Effector memory CD4-positive, alpha-beta T cell (primary cell): Measurements from ENCODE around the gene ANKRD2.

Source experiments
- DNase-seq, 3 donors: peaks; one replicate each; pipeline ENCODE4 v3.0.0-alpha.2; 2020
- H3K27ac ChIP-seq: 2 replicates; pipeline ENCODE4 v1.7.0; 2013; ENCODE audit warnings: mild to moderate bottlenecking, low read length, moderate library complexity; ENCODE audit not compliant: insufficient read depth, poor library complexity, severe bottlenecking
- H3K27me3 ChIP-seq: replicated peaks from 2 replicates; pipeline ENCODE4 v1.7.0; 2013; ENCODE audit warnings: mild to moderate bottlenecking, low read length; ENCODE audit not compliant: insufficient read depth, control insufficient read depth, poor library complexity, severe bottlenecking
- H3K36me3 ChIP-seq: 2 replicates; pipeline ENCODE4 v1.7.0; 2013; ENCODE audit warnings: mild to moderate bottlenecking, low read length, moderate library complexity; ENCODE audit not compliant: control insufficient read depth, insufficient read depth
- H3K4me1 ChIP-seq: 2 replicates; pipeline ENCODE4 v1.7.0; 2013; ENCODE audit warnings: low read length, mild to moderate bottlenecking; ENCODE audit not compliant: control insufficient read depth, insufficient read depth, poor library complexity, severe bottlenecking
- H3K4me3 ChIP-seq: 2 replicates; pipeline ENCODE4 v1.7.0; 2013; ENCODE audit warnings: low read length, low read depth, mild to moderate bottlenecking; ENCODE audit not compliant: insufficient read depth, poor library complexity, severe bottlenecking
- H3K9me3 ChIP-seq: 2 replicates; pipeline ENCODE4 v1.7.0; 2013; ENCODE audit warnings: mild to moderate bottlenecking, low read length, moderate library complexity; ENCODE audit not compliant: control insufficient read depth

ANKRD2 gene

DNA sequence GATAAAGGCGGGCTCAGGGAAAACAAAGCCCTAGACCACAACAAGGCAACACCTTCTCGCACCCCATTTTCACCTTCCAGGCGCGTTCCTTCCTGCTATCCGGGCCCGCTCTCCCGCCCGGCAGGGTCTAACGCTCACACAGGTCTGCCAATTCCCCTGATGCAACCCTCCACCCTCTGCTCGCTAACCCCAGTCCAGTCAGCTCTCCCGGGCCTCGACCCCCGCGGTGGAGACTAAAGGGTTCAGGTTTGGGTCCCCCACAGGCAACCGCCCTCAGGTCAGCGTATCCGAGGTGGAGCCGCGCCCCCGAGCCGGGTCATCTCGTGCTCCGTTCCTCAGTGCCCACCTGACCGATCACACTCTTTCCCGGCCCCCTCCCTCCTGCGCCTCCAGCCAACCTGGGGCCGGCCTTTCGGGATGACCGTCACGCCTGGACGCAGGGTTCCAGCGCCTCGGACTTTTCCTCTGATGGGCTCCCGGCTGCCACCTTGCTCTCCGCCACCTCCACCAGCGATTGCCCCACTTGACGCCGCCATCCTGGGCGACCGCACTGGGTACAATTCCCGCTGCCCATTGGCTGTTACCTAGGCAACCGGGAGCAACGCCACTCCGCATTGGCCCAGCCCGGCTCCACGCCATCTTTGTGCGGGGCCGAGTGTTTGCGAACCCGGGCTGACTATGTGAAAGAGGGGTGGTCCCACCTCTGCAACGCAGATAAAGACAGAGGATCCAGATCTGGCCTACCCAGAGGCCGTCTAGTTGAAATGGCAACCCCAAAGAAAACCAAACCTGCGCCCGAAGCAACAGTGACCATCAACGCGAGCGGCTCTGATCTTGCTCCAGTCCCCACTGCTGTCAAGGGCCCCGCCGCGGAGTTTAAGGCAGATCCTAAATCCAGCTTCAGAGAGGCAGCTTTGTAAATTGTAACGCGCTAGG is 60.6 kb downstream of the ANKRD2 start, which contains the start of gene MORN4:
Gene MORN4 (minus strand): TSS at position 552 of the 936 bp plus-strand sequence. CDS start 13,847 bp downstream, outside the sequence.
- Histone ChIP-seq H3K27me3 (no peaks in the 10 kb centered on the region), H3K36me3 (no peaks in the 10 kb centered on the region), H3K9me3 (no peaks in the 10 kb centered on the region), H3K27ac (peak within 1 kb of the TSS; percentile 9), H3K4me3 (peak within 1 kb of the TSS; percentile 59), H3K4me1 (no peaks in the 10 kb centered on the region)
- peak; percentile 81 to 88 (median 83) for DNase-seq
